ENCODE results near the gene GLP1R. TPM values are rescaled to one million over a fixed set of nuclear protein-coding genes. Genes with fewer than 3 reads are reported as not detected.

GLP1R gene
- total and polyA plus RNA-seq, 2 of the 13 experiments (the other 11 are each of a cell fraction or from before 2014, with no cell fraction given), result not detected

DNA sequence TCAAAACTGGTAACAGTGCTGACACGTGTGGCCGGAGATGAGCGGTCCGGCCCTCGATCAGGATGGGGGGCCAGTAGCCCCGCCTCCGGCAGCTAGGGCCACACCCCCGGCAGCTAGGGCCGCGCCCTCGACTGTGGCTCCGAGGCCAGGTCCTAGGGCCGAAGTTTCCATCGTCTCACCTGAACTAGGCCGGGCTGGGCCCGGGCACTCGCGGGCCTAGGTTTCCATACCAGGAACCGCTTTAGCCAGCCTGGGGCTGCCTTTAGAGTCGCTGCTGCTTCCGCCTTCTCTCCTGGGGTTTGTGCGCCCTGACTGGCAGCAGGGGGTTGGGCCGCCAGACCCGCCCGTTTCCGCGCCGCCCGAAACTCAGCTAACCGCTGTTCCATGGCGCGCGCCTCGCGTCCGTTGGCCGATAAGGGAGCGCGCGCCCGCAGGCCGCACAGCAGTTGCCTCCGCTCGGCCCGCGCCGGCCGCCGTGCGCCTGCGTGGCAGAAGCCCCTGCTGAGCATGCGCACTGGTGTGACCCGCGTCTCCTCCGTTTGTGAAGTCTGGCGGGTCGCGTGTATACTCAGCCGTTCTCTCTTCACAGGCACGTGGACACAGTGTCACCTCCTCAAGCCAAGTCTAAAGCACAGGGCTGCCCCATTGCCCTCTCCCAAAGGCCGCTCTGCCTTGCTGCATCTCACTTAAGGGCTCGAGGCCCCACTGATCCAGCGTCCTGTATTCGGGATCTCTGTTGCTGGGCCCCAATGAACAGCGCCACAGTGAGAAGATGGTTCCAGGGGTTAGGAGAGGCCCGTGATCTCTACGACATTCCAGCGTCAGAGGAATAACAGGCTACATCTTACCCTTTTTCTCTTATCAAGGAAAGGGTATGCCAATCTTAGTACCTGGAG lies 66.4 kb downstream of the GLP1R start, which contains the start of gene SAYSD1 (continued):
- TF ChIP-seq NFKB2 (CRISPR knock-in tag; IDR thresholded peaks at IDR 0.05; ENCODE audit: borderline replicate concordance) (peak; percentile 99), ZNF101 (CRISPR knock-in tag; IDR thresholded peaks at IDR 0.05; ENCODE audit: borderline replicate concordance, low read depth) (peak; percentile 57; the same call in 1 of the 2 replicates), HDAC2 (CRISPR knock-in tag; IDR thresholded peaks at IDR 0.05) (peak; percentile 38), ZNF841 (CRISPR knock-in tag; IDR thresholded peaks at IDR 0.05; ENCODE audit: borderline replicate concordance) (no peak; the same call in 1 of the 2 replicates), ARID3A (IDR thresholded peaks at IDR 0.05; ENCODE audit: low read depth, low read length) (no peak), ZNF274 (CRISPR knock-in tag; IDR thresholded peaks at IDR 0.05) (peak; percentile 95), MYC (CRISPR knock-in tag; IDR thresholded peaks at IDR 0.05; ENCODE audit: borderline replicate concordance) (peak; percentile 87), USF2 (IDR thresholded peaks at IDR 0.05; ENCODE audit: low read depth, low read length) (peak; percentile 45), USF2 (CRISPR knock-in tag; IDR thresholded peaks at IDR 0.05; ENCODE audit: borderline replicate concordance) (peak; percentile 64; the same call in 1 of the 2 replicates), ZSCAN30 (CRISPR knock-in tag; IDR thresholded peaks at IDR 0.05) (peak; percentile 86; the same call in 1 of the 2 replicates), TAF15 (IDR thresholded peaks at IDR 0.05; ENCODE audit: low read depth, low read length, poor library complexity, severe bottlenecking) (no peak), JDP2 (CRISPR knock-in tag; IDR thresholded peaks at IDR 0.05; ENCODE audit: borderline replicate concordance) (no peak; the same call in 1 of the 2 replicates), XBP1 (CRISPR knock-in tag; IDR thresholded peaks at IDR 0.05) (peak; percentile 87; the same call in 1 of the 2 replicates), YY1 (IDR thresholded peaks at IDR 0.05; ENCODE audit: insufficient read depth, insufficient replicate concordance, low read depth, low read length) (peak; percentile 61), ZNF468 (CRISPR knock-in tag; IDR thresholded peaks at IDR 0.05) (peak; percentile 98; the same call in 1 of the 2 replicates), ZNF503 (CRISPR knock-in tag; IDR thresholded peaks at IDR 0.05) (peak; percentile 60)
- TF ChIP-seq, protein P1, sequence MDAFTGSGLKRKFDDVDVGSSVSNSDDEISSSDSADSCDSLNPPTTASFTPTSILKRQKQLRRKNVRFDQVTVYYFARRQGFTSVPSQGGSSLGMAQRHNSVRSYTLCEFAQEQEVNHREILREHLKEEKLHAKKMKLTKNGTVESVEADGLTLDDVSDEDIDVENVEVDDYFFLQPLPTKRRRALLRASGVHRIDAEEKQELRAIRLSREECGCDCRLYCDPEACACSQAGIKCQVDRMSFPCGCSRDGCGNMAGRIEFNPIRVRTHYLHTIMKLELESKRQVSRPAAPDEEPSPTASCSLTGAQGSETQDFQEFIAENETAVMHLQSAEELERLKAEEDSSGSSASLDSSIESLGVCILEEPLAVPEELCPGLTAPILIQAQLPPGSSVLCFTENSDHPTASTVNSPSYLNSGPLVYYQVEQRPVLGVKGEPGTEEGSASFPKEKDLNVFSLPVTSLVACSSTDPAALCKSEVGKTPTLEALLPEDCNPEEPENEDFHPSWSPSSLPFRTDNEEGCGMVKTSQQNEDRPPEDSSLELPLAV (CRISPR knock-in tag; conservative IDR thresholded peaks at IDR 0.05; ENCODE audit: low read depth), result no peak
- TF ChIP-seq, protein P2, sequence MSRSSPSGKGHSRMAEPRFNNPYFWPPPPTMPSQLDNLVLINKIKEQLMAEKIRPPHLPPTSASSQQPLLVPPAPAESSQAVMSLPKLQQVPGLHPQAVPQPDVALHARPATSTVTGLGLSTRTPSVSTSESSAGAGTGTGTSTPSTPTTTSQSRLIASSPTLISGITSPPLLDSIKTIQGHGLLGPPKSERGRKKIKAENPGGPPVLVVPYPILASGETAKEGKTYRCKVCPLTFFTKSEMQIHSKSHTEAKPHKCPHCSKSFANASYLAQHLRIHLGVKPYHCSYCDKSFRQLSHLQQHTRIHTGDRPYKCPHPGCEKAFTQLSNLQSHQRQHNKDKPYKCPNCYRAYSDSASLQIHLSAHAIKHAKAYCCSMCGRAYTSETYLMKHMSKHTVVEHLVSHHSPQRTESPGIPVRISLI (CRISPR knock-in tag; IDR thresholded peaks at IDR 0.05; ENCODE audit: borderline replicate concordance), result peak; percentile 63
